ENCODE results near the gene ZC3HAV1.
"Not testable (repeated sequence)": the region's sequence is repeated elsewhere in the genome, so short reads cannot be mapped to it uniquely, and the experiment has no call there.

The ZC3HAV1 gene

DNA sequence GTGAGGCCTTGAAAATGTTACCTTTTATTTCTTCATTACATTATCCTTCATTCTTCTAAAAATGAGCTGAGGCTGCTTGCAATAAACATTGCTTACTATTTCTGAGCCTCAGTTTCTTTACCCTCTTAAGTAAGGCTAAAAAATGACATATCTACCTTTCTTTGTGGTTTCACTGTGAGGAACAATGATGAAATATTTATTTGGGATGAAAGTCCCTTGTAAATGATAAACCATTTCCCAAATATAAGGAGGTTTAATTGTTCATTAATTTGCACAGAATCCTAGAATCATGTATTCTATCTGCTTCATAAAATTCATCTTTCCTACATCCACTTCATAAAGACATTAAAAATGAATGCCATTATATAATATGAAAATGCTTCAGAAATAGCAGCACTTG lies 27.9 kb downstream of the ZC3HAV1 start:
- FAIRE-seq, result no peak

DNA sequence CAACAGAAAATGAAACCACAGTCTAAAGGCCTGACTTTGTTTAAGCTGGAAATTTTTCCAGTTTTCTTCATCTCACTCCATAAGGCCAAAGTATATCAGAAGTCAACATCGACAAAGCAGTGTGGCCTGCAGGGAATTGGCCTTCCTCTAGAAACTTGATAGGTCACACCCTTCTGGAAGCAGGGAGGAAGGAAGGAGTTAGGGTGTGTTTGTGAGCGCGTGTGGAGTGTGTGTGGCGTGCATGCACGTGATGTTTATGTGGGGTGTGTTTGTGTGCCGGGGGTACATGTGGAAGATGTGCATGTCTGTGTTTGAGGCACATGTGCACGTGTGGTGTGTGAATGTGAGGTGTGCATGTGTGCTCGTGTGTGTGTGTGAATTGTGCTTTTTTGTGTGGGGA lies 28.6 kb downstream of the ZC3HAV1 start:
- FAIRE-seq, result no peak

DNA sequence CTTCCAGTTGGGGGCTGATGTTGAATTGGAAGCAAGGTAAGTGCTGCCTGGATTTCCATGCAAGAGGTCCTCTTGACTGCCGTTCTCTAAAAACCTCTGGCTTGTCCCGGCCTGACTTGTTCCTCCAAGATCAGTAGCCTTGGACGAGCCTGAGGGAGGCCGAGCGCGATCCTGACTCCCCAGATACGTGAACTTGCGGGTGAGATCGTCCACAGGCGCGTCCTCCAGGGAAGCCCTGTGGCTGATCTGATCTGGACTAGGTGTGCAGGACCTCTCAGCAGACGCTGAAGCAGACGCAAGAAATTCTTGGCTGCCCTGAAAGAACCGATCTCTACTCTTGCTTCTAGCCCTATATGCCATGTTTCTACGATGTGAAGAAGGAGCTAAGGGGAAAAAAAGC lies 29.7 kb downstream of the ZC3HAV1 start:
- FAIRE-seq, result no peak

DNA sequence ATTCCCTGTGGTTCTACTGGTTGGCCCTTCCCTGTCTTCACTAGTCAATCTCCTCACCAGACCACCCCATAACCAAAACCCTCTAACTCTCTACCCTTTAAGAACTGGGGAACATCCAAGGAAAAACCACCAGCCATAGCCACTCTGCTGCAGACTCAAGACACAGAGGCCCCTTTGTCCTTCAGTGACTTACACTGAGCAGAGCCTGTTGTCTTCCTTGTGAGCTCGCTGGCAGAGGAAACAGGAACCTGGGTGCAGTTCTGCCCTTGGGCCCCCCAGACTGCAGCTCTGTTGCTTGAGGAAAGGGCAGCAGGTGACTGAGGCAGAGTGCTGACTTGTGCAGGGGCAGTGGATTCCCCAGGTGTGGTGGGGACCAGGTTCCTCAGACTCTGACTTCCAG lies 30.6 kb downstream of the ZC3HAV1 start:
- FAIRE-seq, result no peak

- no peak for FAIRE-seq
Observed at GRCh38 chr7:139078399-139078798, 31.1 kb downstream of the ZC3HAV1 start.

- FAIRE-seq, result not testable (repeated sequence)
Observed at GRCh38 chr7:139077706-139078105, 31.8 kb downstream of the ZC3HAV1 start.

DNA sequence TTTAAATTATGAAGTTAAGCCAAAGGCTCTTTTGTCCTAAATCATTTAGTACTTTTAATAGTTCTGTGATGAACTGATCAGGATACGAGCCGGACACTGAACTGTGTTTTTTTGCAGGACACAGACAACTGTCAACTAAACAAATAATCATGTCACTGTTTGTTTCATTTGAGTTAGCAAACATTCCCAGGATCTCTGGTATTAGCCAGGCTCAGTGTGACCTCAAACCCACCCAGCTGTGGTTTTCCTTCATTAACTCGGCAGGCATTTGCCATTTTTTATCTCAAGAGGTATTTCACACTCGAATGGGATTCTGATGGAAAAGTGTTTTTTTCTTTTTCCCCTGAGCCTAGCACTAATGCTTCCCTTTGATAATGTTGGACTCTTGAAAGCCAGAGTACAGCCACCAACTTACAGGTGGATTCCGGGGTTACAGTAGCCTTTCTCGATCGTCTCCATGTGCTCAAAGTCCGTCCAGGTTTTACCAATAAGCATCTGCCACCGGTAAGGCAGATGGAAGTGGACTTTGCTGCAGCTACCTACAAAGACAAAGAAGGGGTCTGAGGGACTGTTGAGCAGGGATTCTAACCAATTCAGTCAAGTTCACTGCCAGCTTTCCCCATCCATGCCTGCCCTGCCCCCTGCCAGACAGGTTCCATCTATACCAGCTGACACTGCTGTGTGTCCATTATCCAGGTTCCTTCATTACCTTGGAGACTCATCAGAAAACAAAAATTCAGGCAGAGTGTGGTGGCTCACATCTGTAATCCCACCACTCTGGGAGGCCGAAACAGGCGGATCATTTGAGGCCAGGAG lies 33.4 kb downstream of the ZC3HAV1 start:
- no peak for FAIRE-seq

DNA sequence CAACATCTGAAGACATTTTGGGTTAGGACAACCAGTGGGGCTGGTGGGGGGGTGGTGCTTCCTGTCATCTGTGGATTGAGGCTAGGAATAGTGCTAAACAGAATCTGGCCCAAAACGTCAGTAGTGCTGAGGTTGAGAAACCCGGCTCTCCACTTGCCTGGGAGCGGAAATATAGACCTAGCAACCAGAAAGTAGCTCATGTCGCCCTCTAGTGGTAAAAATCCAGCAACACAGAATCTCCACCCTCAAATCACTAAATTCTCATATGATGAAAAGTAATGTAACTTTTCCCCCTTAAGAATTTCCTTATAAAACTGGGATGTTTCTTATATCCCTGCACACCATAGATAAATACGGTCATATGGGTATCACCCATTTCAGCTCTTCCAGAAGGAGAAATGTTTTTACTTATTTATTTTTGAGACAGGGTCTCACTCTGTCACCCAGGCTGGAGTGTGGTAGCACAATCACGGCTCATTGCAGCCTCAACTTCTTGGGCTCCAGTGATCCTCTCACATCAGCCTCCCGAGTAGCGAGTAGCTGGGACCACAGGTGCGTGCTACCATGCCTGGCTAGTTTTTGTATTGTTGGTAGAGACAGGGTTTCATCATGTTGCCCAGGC lies 34.4 kb downstream of the ZC3HAV1 start:
- FAIRE-seq, result peak; percentile 94

DNA sequence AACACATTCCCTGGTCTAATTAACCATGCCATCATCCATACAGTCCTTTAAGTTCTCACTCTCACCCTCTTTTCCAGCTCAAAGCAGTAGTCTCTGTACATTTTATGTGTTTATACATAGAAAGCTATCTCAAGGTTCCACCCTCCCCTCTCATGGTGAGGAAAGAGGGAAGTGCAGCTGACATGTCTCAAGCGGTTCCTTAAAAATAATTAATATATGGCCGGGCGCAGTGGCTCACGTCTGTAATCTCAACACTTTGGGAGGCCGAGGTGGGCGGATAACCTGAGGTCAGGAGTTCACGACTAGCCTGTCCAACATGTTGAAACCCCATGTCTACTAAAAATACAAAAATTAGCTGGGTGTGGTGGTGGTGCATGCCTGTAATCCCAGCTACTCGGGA lies 36.7 kb downstream of the ZC3HAV1 start:
- FAIRE-seq, result no peak

- no peak for FAIRE-seq
Observed at GRCh38 chr7:139071680-139072079, 37.8 kb downstream of the ZC3HAV1 start.

GRCh38 chr7:139068544-139069399 lies 40.7 kb downstream of the ZC3HAV1 start:
- FAIRE-seq, result no peak

DNA sequence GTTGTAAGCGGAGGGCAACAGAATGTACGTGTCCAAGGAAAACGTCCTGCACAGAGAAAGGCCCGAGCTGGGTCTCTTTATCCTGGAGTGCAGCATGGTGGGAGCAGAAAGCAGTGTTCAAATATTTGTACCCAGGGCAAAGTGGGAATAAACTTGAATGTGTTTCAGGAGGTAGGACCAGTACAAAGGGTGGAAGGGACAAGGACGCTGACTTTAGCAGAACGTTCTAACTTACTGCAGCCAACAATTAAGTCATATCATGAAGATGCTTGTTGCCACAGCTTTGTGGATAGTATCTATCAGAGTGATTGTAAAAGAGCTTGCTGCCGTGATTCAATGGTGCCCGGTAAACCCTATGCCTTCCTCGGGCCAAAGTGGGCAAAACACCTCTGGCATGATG lies 43.2 kb downstream of the ZC3HAV1 start:
- no peak for FAIRE-seq

DNA sequence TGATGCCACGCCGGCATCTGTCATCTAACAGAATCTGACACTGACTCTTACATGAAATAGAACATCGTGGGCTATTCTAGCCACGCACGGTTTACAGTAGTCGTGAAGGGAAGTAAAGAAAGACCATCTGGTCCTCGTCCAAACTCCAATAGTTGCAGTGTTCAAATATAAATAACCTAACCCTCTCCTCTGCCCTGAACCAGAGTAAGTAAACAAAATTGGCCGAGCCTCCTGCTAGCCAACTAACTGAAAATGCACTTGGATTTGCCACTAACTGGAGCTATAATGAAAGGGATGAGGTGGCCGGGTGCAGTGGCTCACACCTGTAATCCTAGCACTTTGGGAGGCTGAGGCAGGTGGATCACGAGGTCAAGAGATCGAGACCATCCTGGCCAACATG lies 44.2 kb downstream of the ZC3HAV1 start:
- no peak for FAIRE-seq

DNA sequence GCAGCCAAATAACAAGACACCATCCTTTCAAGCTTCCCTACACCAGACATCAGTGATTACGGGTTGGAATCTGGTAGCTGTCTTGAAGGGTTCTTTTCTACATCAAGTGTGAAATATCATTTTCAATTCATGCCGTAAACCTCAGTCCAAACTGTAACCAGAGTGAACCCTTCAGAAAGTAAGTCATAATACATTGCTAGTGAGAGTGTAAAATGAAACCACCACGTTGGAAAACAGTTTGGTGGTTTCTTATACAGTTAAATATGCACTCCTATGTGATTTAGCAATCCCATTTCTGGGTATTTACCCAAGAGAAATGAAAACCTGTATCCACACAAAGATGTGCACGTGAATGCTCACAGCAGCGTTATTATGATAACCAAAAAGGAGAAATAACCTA lies 48.1 kb downstream of the ZC3HAV1 start:
- FAIRE-seq, result no peak

DNA sequence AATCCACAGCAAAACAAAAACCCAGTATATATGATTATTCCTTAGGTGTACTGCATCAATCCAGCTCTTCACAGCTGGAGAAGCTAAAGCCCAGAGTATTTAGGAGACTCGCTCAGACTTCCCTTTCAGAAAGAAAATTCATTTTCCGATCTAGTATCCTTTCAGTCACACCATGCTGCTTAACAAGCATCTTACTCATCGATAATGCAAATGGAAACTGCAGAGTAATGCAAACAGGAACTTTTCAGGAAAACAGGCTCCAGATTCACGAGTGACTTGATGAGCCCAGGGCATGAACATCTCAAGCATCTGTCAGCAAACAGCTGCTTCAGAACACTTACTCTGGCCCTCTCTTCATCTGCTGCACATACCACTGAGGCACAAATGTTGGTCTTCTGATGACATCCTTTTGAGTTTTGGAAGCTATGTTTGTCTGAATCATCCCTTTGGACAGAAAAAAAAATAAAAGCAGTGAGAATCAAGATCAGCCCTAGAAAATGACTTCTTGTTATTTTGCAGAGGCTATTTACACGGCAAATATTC lies 48.8 kb downstream of the ZC3HAV1 start:
- no peak for FAIRE-seq

- no peak for FAIRE-seq
Observed at GRCh38 chr7:139059905-139060304, 49.6 kb downstream of the ZC3HAV1 start.

GRCh38 chr7:139058943-139059342 lies 50.6 kb downstream of the ZC3HAV1 start:
- no peak for FAIRE-seq

DNA sequence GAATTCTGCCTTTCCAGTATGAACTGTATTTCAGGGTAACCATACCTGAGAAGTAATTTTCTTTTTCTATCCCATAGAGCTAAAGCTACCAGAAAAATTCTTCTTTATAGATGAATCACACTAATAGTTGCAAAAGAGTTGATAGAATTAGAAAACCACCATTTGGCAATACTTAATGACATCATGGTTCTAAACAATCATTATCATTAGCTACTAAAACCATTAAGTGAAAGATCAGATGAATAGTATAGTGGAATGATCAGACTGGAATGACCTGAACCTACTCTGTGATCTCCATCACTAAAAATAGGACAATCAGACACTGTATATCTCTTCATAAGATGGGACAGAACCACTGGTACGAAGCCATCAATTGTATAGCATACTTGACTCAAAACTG lies 53.8 kb downstream of the ZC3HAV1 start:
- FAIRE-seq, result no peak

DNA sequence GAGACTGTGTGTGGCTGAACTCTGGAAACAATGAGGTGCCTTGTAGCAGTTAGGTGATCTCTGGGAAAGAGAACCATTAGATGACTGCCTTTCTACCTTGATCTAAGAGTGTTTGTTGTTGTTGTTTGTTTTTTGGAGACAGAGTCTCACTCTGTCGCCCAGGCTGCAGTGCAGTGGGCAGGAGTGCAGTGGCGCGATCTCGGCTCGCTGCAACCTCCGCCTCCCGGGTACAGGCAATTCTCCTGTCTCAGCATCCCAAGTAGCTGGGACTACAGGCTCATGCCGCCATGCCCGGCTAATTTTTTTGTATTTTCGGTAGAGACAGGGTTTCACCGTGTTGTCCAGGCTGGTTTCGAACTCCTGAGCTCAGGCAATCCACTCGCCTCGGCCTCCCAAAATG lies 54.9 kb downstream of the ZC3HAV1 start:
- FAIRE-seq, result not testable (repeated sequence)

DNA sequence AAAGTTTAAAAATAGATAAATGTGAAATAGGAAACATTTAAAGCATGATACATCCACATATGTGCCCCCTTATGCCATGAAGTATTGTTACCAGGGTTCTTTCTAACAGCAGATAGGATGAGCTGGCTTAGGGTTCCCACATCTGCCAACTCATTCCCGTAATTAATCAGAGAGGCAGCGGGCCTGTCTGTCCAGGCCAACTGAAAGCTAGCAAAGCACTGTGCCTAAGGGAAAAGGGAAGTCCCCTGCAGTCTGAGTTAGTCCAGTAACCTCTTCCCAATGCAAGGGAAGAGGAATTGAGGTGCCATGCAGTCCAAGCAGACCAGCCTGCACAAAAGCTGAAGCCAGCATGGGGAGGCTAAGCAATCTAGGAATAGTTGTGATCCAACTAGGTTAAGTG lies 55.4 kb downstream of the ZC3HAV1 start:
- no peak for FAIRE-seq

DNA sequence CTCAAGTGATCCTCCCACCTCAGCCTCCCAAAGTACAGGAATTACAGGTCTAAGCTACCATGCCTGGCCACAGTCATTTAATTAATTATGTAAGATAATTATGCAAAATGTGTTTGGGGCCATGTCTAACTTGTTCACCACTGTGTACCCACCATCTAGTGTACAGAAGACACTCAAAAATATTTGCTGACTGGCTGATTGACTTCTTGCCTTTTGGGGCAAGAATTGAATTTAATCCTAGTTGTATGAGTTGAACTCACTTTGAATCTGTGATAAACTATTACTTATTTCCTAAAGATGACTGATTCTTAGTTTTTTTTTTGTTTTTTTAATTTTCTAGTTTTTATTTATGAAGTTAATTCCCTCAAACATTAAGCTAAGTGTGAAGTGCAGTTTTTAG lies 57.9 kb downstream of the ZC3HAV1 start:
- peak; percentile 78 for FAIRE-seq

- FAIRE-seq, result no peak
Observed at GRCh38 chr7:139049936-139050335, 59.6 kb downstream of the ZC3HAV1 start.

DNA sequence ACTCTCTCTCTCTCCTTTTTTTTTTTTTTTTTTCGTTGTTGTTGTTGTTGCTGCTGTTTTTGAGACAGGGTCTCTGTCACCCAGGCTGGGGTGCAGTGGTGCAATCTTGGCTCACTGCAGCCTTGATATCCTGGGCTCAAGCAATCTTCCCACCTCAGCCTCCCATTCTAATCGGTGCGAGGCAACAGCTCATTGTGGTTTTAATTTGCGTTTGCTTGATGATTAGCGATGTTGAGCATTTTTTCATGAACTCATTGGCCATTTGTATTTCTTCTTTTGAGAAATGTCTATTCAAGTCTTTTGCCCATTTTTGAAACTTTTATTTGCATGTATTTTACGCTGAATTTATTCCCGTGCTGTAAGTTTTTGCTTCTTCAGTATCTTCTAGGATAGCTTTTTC lies 60.4 kb downstream of the ZC3HAV1 start:
- FAIRE-seq, result no peak
